Neural cell (in vitro differentiated cells): Measurements from ENCODE around the gene FAXDC2. TPM values are rescaled to one million over a fixed set of nuclear protein-coding genes. Genes with fewer than 3 reads are reported as not detected.

Source experiments
- H2AFZ ChIP-seq: fragments of 200-600, 300-800 bp; sonication (generic), shearing (Covaris generic); 2 replicates; pipeline ENCODE4 v1.6.0; 2014; ENCODE audit warnings: low read depth, mild to moderate bottlenecking, antibody characterized with exemption, low read length, moderate library complexity
- H3F3A ChIP-seq: fragments of 200-600 bp; shearing (Covaris generic); 2 replicates; pipeline ENCODE4 v1.6.1; 2016; ENCODE audit warnings: mild to moderate bottlenecking, moderate library complexity, mixed read lengths, antibody characterized with exemption, low read length; ENCODE audit not compliant: insufficient read depth, poor library complexity, severe bottlenecking
- H3K27ac ChIP-seq: fragments of 200-600, 300-800 bp; sonication (generic), shearing (Covaris generic); 2 replicates; pipeline ENCODE4 v1.5.1; 2014; ENCODE audit warnings: mild to moderate bottlenecking, low read length, moderate library complexity
- H3K27me3 ChIP-seq: fragments of 300-800, 200-600 bp; sonication (generic), shearing (Covaris generic); 2 replicates; pipeline ENCODE4 v1.6.0; 2014; ENCODE audit warnings: mild to moderate bottlenecking, low read depth, low read length, moderate library complexity; ENCODE audit not compliant: insufficient read depth
- H3K36me3 ChIP-seq: fragments of 300-800, 200-600 bp; sonication (generic), shearing (Covaris generic); 2 replicates; pipeline ENCODE4 v1.5.1; 2014; ENCODE audit warnings: mild to moderate bottlenecking, antibody characterized with exemption, low read length, moderate library complexity; ENCODE audit not compliant: insufficient read depth
- H3K4me2 ChIP-seq: fragments of 300-800, 200-600 bp; sonication (generic), shearing (Covaris generic); 2 replicates; pipeline ENCODE4 v1.6.0; 2014; ENCODE audit warnings: mild to moderate bottlenecking, low read length
- H3K4me3 ChIP-seq: fragments of 300-800, 200-600 bp; sonication (generic), shearing (Covaris generic); 2 replicates; pipeline ENCODE4 v1.5.1; 2014; ENCODE audit warnings: mild to moderate bottlenecking, low read length, moderate library complexity
- H3K79me2 ChIP-seq: fragments of 200-600 bp; shearing (Covaris generic); replicated peaks from 2 replicates; pipeline ENCODE4 v1.6.0; 2014; ENCODE audit warnings: mild to moderate bottlenecking, low read length, moderate library complexity; ENCODE audit not compliant: insufficient read depth
- H3K9ac ChIP-seq: fragments of 300-800, 200-600 bp; sonication (generic), shearing (Covaris generic); 2 replicates; pipeline ENCODE4 v1.6.1; 2016; ENCODE audit warnings: mild to moderate bottlenecking, low read length, mixed read lengths
- H3K9me2 ChIP-seq: fragments of 200-600 bp; shearing (Covaris generic); 2 replicates; pipeline ENCODE4 v1.6.1; 2016; ENCODE audit warnings: mild to moderate bottlenecking, low read length, mixed read lengths; ENCODE audit not compliant: insufficient read depth
- H3K9me3 ChIP-seq: fragments of 200-600, 300-800 bp; sonication (generic), shearing (Covaris generic); 2 replicates; pipeline ENCODE4 v1.6.1; 2016; ENCODE audit warnings: mild to moderate bottlenecking, mixed run types, low read length, moderate library complexity, mixed read lengths
- H4K20me1 ChIP-seq: fragments of 200-600 bp; shearing (Covaris generic); 2 replicates; pipeline ENCODE4 v1.6.1; 2016; ENCODE audit warnings: mild to moderate bottlenecking, mixed run types; ENCODE audit not compliant: insufficient read depth
- CTCF ChIP-seq: fragments of 450-650 bp; IDR thresholded peaks from 2 replicates; pipeline ENCODE4 v1.5.1; 2014; ENCODE audit warnings: antibody characterized with exemption, mild to moderate bottlenecking, moderate library complexity; ENCODE audit not compliant: poor library complexity, severe bottlenecking
- EP300 ChIP-seq: fragments of 450-650 bp; conservative IDR thresholded peaks from 2 replicates; pipeline ENCODE4 v1.6.1; 2014; ENCODE audit warnings: antibody characterized with exemption, mild to moderate bottlenecking, moderate library complexity; ENCODE audit not compliant: poor library complexity, severe bottlenecking
- EZH2 ChIP-seq: fragments of 200-600, 300-800 bp; shearing (Covaris generic), sonication (generic); IDR thresholded peaks from 2 replicates; pipeline ENCODE4 v1.6.1; 2014; ENCODE audit warnings: antibody characterized with exemption, low read length, borderline replicate concordance, mild to moderate bottlenecking; ENCODE audit not compliant: insufficient read depth, poor library complexity, severe bottlenecking
- MXI1 ChIP-seq: fragments of 450-650 bp; conservative IDR thresholded peaks from 2 replicates; pipeline ENCODE4 v1.6.1; 2014; ENCODE audit warnings: antibody characterized with exemption, mild to moderate bottlenecking; ENCODE audit not compliant: poor library complexity, severe bottlenecking
- POLR2AphosphoS5 ChIP-seq: IDR thresholded peaks from 2 replicates; pipeline ENCODE4 v1.6.1; 2012
- RAD21 ChIP-seq: fragments of 450-650 bp; conservative IDR thresholded peaks from 2 replicates; pipeline ENCODE4 v1.6.1; 2014; ENCODE audit warnings: antibody characterized with exemption, mild to moderate bottlenecking, moderate library complexity
- SMC3 ChIP-seq: fragments of 450-650 bp; conservative IDR thresholded peaks from 2 replicates; pipeline ENCODE4 v1.6.1; 2014; ENCODE audit warnings: antibody characterized with exemption, mild to moderate bottlenecking, moderate library complexity; ENCODE audit not compliant: poor library complexity
- TAF1 ChIP-seq: IDR thresholded peaks from 2 replicates; pipeline ENCODE4 v1.6.1; 2012; ENCODE audit warnings: low read depth
- polyA plus RNA-seq: library from polyadenylated mRNA; depleted of rRNA; stranded (reverse); fragments of >200 nt; gene quantifications from 2 replicates; pipeline ENCODE4 v1.2.3, GENCODE V29; 2014
- TF ChIP-seq, protein P1 (sequence below): IDR thresholded peaks from 2 replicates; pipeline ENCODE4 v1.6.1; 2012; ENCODE audit warnings: borderline replicate concordance

The FAXDC2 gene
- polyA plus RNA-seq, 1 donor from 2014 or later = 0.12 TPM

GRCh38 chr5:154773326-154773725 lies 77.1 kb downstream of the FAXDC2 start:
- no peaks in the 10 kb centered on the region for H3K9me2 ChIP-seq
- H3K4me2 ChIP-seq = no peak overlapping the region
- no peaks in the 10 kb centered on the region for H3F3A ChIP-seq
- H3K27ac ChIP-seq = no peak overlapping the region
- no peak overlapping the region for H3K4me3 ChIP-seq
- TF ChIP-seq, protein P1, sequence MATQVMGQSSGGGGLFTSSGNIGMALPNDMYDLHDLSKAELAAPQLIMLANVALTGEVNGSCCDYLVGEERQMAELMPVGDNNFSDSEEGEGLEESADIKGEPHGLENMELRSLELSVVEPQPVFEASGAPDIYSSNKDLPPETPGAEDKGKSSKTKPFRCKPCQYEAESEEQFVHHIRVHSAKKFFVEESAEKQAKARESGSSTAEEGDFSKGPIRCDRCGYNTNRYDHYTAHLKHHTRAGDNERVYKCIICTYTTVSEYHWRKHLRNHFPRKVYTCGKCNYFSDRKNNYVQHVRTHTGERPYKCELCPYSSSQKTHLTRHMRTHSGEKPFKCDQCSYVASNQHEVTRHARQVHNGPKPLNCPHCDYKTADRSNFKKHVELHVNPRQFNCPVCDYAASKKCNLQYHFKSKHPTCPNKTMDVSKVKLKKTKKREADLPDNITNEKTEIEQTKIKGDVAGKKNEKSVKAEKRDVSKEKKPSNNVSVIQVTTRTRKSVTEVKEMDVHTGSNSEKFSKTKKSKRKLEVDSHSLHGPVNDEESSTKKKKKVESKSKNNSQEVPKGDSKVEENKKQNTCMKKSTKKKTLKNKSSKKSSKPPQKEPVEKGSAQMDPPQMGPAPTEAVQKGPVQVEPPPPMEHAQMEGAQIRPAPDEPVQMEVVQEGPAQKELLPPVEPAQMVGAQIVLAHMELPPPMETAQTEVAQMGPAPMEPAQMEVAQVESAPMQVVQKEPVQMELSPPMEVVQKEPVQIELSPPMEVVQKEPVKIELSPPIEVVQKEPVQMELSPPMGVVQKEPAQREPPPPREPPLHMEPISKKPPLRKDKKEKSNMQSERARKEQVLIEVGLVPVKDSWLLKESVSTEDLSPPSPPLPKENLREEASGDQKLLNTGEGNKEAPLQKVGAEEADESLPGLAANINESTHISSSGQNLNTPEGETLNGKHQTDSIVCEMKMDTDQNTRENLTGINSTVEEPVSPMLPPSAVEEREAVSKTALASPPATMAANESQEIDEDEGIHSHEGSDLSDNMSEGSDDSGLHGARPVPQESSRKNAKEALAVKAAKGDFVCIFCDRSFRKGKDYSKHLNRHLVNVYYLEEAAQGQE = no peak
- TF ChIP-seq MXI1 = no peak
- H3K36me3 ChIP-seq = no peaks in the 10 kb centered on the region
- peaks cover 9% of the 10 kb centered on the region for H4K20me1 ChIP-seq
- H3K9ac ChIP-seq = no peak overlapping the region
- no peak overlapping the region for H2AFZ ChIP-seq
- no peaks in the 10 kb centered on the region for H3K27me3 ChIP-seq
- H3K79me2 ChIP-seq = peaks cover 70% of the 10 kb centered on the region
- H3K9me3 ChIP-seq = no peaks in the 10 kb centered on the region

DNA sequence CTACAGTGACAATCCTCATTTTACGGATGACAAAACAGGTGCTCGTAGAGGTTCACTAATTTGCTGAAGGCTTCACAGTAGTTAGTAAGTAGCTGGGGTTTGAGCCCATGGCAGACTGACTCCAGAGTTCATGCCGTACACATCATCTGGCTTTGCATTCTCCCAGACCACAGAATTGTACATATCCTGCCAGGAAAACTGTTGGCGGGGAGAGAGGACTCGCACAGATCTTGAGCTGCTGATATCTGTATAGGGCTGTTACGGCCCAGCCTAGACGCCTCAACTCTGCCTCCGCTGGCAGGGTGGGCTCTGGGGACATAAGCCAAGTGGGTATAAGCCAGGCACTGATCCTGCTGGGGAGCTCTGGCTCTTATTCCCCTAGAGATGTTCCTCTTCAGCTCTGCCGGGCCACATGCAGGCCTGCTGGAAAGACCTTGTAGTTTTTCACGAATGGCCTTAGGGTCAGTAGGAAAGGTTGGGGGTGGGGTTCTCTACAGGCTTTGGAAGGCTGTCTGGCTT lies 79.0 kb downstream of the FAXDC2 start:
- no peak overlapping the region for H3K9ac ChIP-seq
- no peak overlapping the region for H3K27ac ChIP-seq
- peaks cover 15% of the 10 kb centered on the region for H4K20me1 ChIP-seq

More for the DNA sequence above, 79.0 kb downstream of the FAXDC2 start:
- TF ChIP-seq, protein P1 = no peak
- no peak for TF ChIP-seq EP300
- TF ChIP-seq POLR2AphosphoS5 = no peak
- TF ChIP-seq RAD21 = no peak
- no peak for TF ChIP-seq TAF1
- no peak for TF ChIP-seq MXI1
- no peak for TF ChIP-seq EZH2
- TF ChIP-seq SMC3 = no peak
- no peak for TF ChIP-seq CTCF
- Histone ChIP-seq H3K4me2 (no peak overlapping the region), H3K79me2 (peaks cover 79% of the 10 kb centered on the region), H3F3A (no peaks in the 10 kb centered on the region), H3K9me3 (no peaks in the 10 kb centered on the region), H3K27me3 (no peaks in the 10 kb centered on the region), H2AFZ (no peak overlapping the region), H3K4me3 (no peak overlapping the region), H3K9me2 (no peaks in the 10 kb centered on the region), H3K36me3 (no peaks in the 10 kb centered on the region)
